Stomach (tissue), 9 donors: ENCODE data around the gene MIF4GD. TPM values are rescaled to one million over a fixed set of nuclear protein-coding genes. Genes with fewer than 3 reads are reported as not detected.
A peak's percentile ranks its signal among the peaks of the same experiment; 100 is the strongest.

Experiments used
- DNase-seq, 2 donors: peaks; one replicate each; pipeline versions ENCODE4 v3.0.0 to v3.0.0-alpha.2; 2013 to 2019
- H3K27ac ChIP-seq, 5 donors: fragments of 200-600 bp in 4 of 5; sonication (generic) in 4 of 5; one replicate each; pipeline ENCODE4 v1.5.1; 2013 to 2019; ENCODE audit warnings: mild to moderate bottlenecking in 1 of 5, moderate library complexity in 1 of 5
- H3K27me3 ChIP-seq, 3 donors: fragments of 200-600 bp; sonication (generic); one replicate each; pipeline ENCODE4 v1.5.1; 2017 to 2019; ENCODE audit warnings: mixed run types in 1 of 3
- H3K36me3 ChIP-seq, 4 donors: fragments of 200-600 bp; sonication (generic); 1 replicate in 3 of 4; 2 replicates in 1 of 4; pipeline ENCODE4 v1.5.1; 2016 to 2019
- H3K4me1 ChIP-seq, 4 donors: fragments of 200-600 bp; sonication (generic); one replicate each; pipeline ENCODE4 v1.5.1; 2016 to 2019
- H3K4me3 ChIP-seq, 4 donors: fragments of 200-600 bp; sonication (generic) in 3 of 4; one replicate each; pipeline ENCODE4 v1.5.1; 2016 to 2019; ENCODE audit warnings: mild to moderate bottlenecking in 1 of 4
- H3K9me3 ChIP-seq, 4 donors: fragments of 200-600 bp; sonication (generic); one replicate each; pipeline ENCODE4 v1.5.1; 2016 to 2019
- CTCF ChIP-seq, 7 experiments: fragments of 450-650 bp in 4 of 7; fragments of 200-600 bp in 3 of 7; sonication (generic) in 3 of 7; IDR thresholded peaks; one replicate each; pipeline ENCODE4 v1.5.1; 2016 to 2019; ENCODE audit warnings: antibody characterized with exemption in 7 of 7, control low read depth in 2 of 7, mild to moderate bottlenecking in 1 of 7
- EP300 ChIP-seq: sonication (generic); formaldehyde crosslinking; IDR thresholded peaks from one replicate; pipeline ENCODE4 v1.6.1; 2017; ENCODE audit warnings: antibody characterized with exemption
- POLR2A ChIP-seq, 4 donors: fragments of 450-650 bp; IDR thresholded peaks; one replicate each; pipeline ENCODE4 v1.6.1; 2016; ENCODE audit warnings: antibody characterized with exemption in 4 of 4, control low read depth in 2 of 4, mild to moderate bottlenecking in 1 of 4, moderate library complexity in 1 of 4
- POLR2AphosphoS5 ChIP-seq, 3 donors: sonication (generic); formaldehyde crosslinking; IDR thresholded peaks; one replicate each; pipeline ENCODE4 v1.6.1; 2016; ENCODE audit warnings: antibody characterized with exemption in 3 of 3
- WGBS, 5 donors: extraction: QIAGEN DNeasy Blood & Tissue Kit in 3 of 5; methylation state at CpG; one replicate each; pipeline versions ENCODE4 v1.1.5 to v1.1.7; 2013 to 2018; 5-methylcytosine and 5-hydroxymethylcytosine counted together
- intact Hi-C: fragments of 100-400 bp; cut with DNase I; formaldehyde crosslinking; loops from one replicate; pipeline ENCODE4 v1.15.1; 2023; ENCODE audit warnings: low total_unique reads
- polyA plus RNA-seq, 3 donors: library from polyadenylated mRNA; stranded (reverse); fragments of 200-250 nt; gene quantifications; one replicate each; pipeline ENCODE4 v1.2.3, GENCODE V29; 2013
- total RNA-seq, 5 donors: library from RNA; depleted of rRNA; stranded (reverse); fragments of >200 nt; gene quantifications; one replicate each; pipeline versions ENCODE4 v1.1.0 to v1.2.3, GENCODE V29; 2014 to 2016
- donor health status: healthy with polysubstance abuse.
- donor health status: Bipolar disorder and iron deficiency.
- donor health status: healthy.

MIF4GD gene
- total and polyA plus RNA-seq, 8 donors: 3.5 to 14.7 (median 11.9) TPM

DNA sequence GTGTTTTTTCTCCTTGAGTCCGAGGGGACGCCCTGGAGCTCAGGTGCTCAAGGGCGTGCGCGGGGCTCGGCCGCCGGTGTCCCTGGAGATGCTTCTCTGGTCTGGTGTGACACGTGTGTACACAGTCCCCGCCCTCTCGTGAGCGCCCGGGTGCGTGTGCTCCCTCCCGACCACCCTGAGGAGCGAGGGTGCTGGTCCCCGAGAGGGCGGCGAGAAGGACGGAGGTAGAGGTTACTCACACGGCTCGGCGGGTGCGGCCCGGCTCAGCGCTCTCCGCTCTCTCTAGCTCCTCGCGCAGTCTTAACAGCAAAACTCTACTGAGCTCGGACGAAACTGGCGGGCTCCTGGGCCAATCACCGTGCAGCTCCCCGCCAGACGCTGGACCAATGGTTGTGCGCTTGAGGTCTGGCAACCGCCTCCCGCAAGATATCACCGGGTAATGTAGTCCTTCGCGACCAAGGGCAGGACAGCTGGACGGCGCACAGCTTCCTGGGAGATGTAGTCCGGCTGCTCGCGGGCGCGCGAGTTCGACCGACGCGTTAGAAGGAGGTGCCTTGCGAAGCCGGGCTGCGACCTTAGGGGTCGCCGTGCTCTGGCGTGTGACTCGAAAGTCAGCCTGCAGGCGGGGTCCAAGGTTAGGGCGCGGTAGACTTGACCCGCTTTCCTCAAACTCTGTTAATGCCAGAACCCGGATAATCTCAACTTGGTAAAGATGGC is 18.2 kb upstream of the MIF4GD start, which contains the start of gene SLC25A19:
TSS of gene SLC25A19 (minus strand) at position 319 of the 717 bp plus-strand sequence. CDS start 2,669 bp downstream, outside the sequence.
- WGBS, 5 donors: 0 to 1% (median 0%) methylated on average over 35 to 65 of the region's 65 CpGs
- Histone ChIP-seq H3K9me3 (no peaks in the 10 kb centered on the region), H3K4me1 (peaks cover 4 to 27% (median 17%) of the 10 kb centered on the region in 4 donors), H3K27ac (peak within 1 kb of the TSS; percentile 87 to 97 (median 95)), H3K27me3 (no peaks in the 10 kb centered on the region), H3K36me3 (peaks cover 0 to 22% (median 17%) of the 10 kb centered on the region in 4 donors), H3K4me3 (peak within 1 kb of the TSS; percentile 61 to 82 (median 73))
- TF ChIP-seq POLR2A (IDR thresholded peaks at IDR 0.05) (peak in 2 of 4 donors; percentile 84 to 91), POLR2AphosphoS5 (IDR thresholded peaks at IDR 0.05) (peak; percentile 69 to 96 (median 96)), EP300 (no peak), CTCF (IDR thresholded peaks at IDR 0.05) (no peak)
- intact Hi-C loops: no loop called here
- DNase-seq: peak; percentile 99 to 100

GRCh38 chr17:75288770-75289114 is 17.7 kb upstream of the MIF4GD start:
- peak overlapping the region; percentile 83 to 97 (median 95) for H3K27ac ChIP-seq
- H3K4me1 ChIP-seq: peaks cover 4 to 27% (median 17%) of the 10 kb centered on the region in 4 donors
- peak overlapping the region; percentile 61 to 82 (median 73) for H3K4me3 ChIP-seq
- peaks cover 0 to 27% (median 17%) of the 10 kb centered on the region in 4 donors for H3K36me3 ChIP-seq
- intact Hi-C loops: no loop called here
- peak in 1 of 2 donors; percentile 46 for DNase-seq
- 0 to 1% (median 1%) methylated on average over 12 to 14 of the region's 14 CpGs for WGBS, 5 donors
- no peaks in the 10 kb centered on the region for H3K9me3 ChIP-seq
- TF ChIP-seq EP300 (no peak), POLR2A (IDR thresholded peaks at IDR 0.05) (no peak), CTCF (IDR thresholded peaks at IDR 0.05) (no peak), POLR2AphosphoS5 (IDR thresholded peaks at IDR 0.05) (no peak)
- H3K27me3 ChIP-seq: no peaks in the 10 kb centered on the region

GRCh38 chr17:75288359-75288758 is 17.3 kb upstream of the MIF4GD start:
- TF ChIP-seq POLR2AphosphoS5 (IDR thresholded peaks at IDR 0.05) (no peak), EP300 (no peak), CTCF (IDR thresholded peaks at IDR 0.05) (no peak), POLR2A (IDR thresholded peaks at IDR 0.05) (no peak)
- DNase-seq: no peak
- Histone ChIP-seq H3K36me3 (peaks cover 0 to 31% (median 19%) of the 10 kb centered on the region in 4 donors), H3K9me3 (no peaks in the 10 kb centered on the region), H3K4me1 (peaks cover 4 to 27% (median 17%) of the 10 kb centered on the region in 4 donors), H3K4me3 (peak overlapping the region; percentile 61 to 82 (median 73)), H3K27me3 (no peaks in the 10 kb centered on the region), H3K27ac (peak overlapping the region in 4 of 5 donors; percentile 87 to 97 (median 96))
- intact Hi-C loops: no loop called here
- 9 to 26% (median 15%) methylated on average over 2 of the region's 2 CpGs for WGBS, 5 donors

GRCh38 chr17:75287221-75287620 is 16.2 kb upstream of the MIF4GD start:
- no peak overlapping the region for H3K4me3 ChIP-seq
- H3K4me1 ChIP-seq: peaks cover 4 to 27% (median 17%) of the 10 kb centered on the region in 4 donors
- H3K27ac ChIP-seq: no peak overlapping the region
- peaks cover 2 to 42% (median 30%) of the 10 kb centered on the region in 4 donors for H3K36me3 ChIP-seq
- H3K9me3 ChIP-seq: no peaks in the 10 kb centered on the region
- 49 to 77% (median 51%) methylated on average over 9 of the region's 9 CpGs for WGBS, 5 donors
- no peaks in the 10 kb centered on the region for H3K27me3 ChIP-seq
- no peak for TF ChIP-seq CTCF (IDR thresholded peaks at IDR 0.05)
- TF ChIP-seq POLR2AphosphoS5 (IDR thresholded peaks at IDR 0.05): no peak
- no peak for TF ChIP-seq EP300
- TF ChIP-seq POLR2A (IDR thresholded peaks at IDR 0.05): no peak
- intact Hi-C loops: no loop called here
- DNase-seq: no peak
